Mucosa of descending colon (tissue), 3 donors: Measurements from ENCODE around the gene RNF212B. TPM values are rescaled to one million over a fixed set of nuclear protein-coding genes. Genes with fewer than 3 reads are reported as not detected.

Source experiments
- ATAC-seq: fragments of 200-7000 bp; cut with Tn5 transposase; one replicate; pipeline ENCODE4 v1.9.1; 2020; ENCODE audit warnings: mild to moderate bottlenecking, moderate library complexity
- DNase-seq, 3 donors: peaks; one replicate each; pipeline ENCODE4 v3.0.0-alpha.2; 2020
- H3K36me3 ChIP-seq: fragments of 200-600 bp; one replicate; pipeline ENCODE4 v1.8.0; 2021; ENCODE audit warnings: low read depth, mild to moderate bottlenecking
- H3K4me1 ChIP-seq: fragments of 200-600 bp; one replicate; pipeline ENCODE4 v1.8.0; 2021; ENCODE audit warnings: low read depth, mild to moderate bottlenecking
- H3K4me3 ChIP-seq: fragments of 200-600 bp; one replicate; pipeline ENCODE4 v1.8.0; 2021; ENCODE audit warnings: mild to moderate bottlenecking
- H3K9me3 ChIP-seq: fragments of 200-600 bp; one replicate; pipeline ENCODE4 v1.8.0; 2021; ENCODE audit warnings: mild to moderate bottlenecking
- intact Hi-C, 2 donors: fragments of 100-400 bp; cut with DNase I in 1 of 2; cut with micrococcal nuclease in 1 of 2; formaldehyde crosslinking; loops; one replicate each; pipeline versions ENCODE4 v1.11.0 to v1.11.1; 2022; cut with DNase I, micrococcal nuclease
- total RNA-seq, 3 donors: library from RNA; stranded (reverse); fragmentation: NEBNext Ultra II Directional in 2 of 3; extraction: Animal tissue kit (Norgen Biotek cat#: 25700) in 2 of 3; gene quantifications; one replicate each; pipeline versions ENCODE4 v1.2.1 to v1.2.4, GENCODE V29; 2021 to 2023
- TF ChIP-seq, protein P1 (sequence below): fragments of 200-600 bp; IDR thresholded peaks from one replicate; pipeline ENCODE4 v1.8.0; 2022; ENCODE audit warnings: antibody characterized with exemption, mild to moderate bottlenecking
- donor health status: DM: no; HTN: no; CAD: no; lungs with moderate emphysema.
- donor health status: DM: no; HTN: no; CAD: no.
- donor health status: DM: no; HTN: yes; CAD: no.

Gene RNF212B
- total RNA-seq, 3 donors from 2014 or later, result not detected

- intact Hi-C loops, result no loop called here
- Histone ChIP-seq H3K36me3 (no peaks in the 10 kb centered on the region), H3K9me3 (no peaks in the 10 kb centered on the region), H3K4me1 (no peaks in the 10 kb centered on the region), H3K4me3 (no peak overlapping the region)
- no peak for ATAC-seq
- TF ChIP-seq, protein P1, sequence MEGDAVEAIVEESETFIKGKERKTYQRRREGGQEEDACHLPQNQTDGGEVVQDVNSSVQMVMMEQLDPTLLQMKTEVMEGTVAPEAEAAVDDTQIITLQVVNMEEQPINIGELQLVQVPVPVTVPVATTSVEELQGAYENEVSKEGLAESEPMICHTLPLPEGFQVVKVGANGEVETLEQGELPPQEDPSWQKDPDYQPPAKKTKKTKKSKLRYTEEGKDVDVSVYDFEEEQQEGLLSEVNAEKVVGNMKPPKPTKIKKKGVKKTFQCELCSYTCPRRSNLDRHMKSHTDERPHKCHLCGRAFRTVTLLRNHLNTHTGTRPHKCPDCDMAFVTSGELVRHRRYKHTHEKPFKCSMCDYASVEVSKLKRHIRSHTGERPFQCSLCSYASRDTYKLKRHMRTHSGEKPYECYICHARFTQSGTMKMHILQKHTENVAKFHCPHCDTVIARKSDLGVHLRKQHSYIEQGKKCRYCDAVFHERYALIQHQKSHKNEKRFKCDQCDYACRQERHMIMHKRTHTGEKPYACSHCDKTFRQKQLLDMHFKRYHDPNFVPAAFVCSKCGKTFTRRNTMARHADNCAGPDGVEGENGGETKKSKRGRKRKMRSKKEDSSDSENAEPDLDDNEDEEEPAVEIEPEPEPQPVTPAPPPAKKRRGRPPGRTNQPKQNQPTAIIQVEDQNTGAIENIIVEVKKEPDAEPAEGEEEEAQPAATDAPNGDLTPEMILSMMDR, result no peak
- no peak for DNase-seq
These were observed 31.2 kb upstream of the RNF212B start for GRCh38 chr14:23206422-23207145.

- DNase-seq, result no peak
- H3K4me3 ChIP-seq, result no peak overlapping the region
- intact Hi-C loops, result no loop called here
- TF ChIP-seq, protein P1, result no peak
- no peak for ATAC-seq
- H3K4me1 ChIP-seq, result no peaks in the 10 kb centered on the region
- no peaks in the 10 kb centered on the region for H3K9me3 ChIP-seq
- no peaks in the 10 kb centered on the region for H3K36me3 ChIP-seq
These were observed 30.6 kb upstream of the RNF212B start for GRCh38 chr14:23207146-23207540.

- intact Hi-C loops, result no loop called here
- Histone ChIP-seq H3K4me3 (no peak overlapping the region), H3K36me3 (no peaks in the 10 kb centered on the region), H3K9me3 (no peaks in the 10 kb centered on the region), H3K4me1 (no peaks in the 10 kb centered on the region)
- TF ChIP-seq, protein P1, result no peak
- ATAC-seq (no peak), DNase-seq (no peak)
These were observed 29.4 kb upstream of the RNF212B start for GRCh38 chr14:23208324-23208723.

GRCh38 chr14:23209651-23210423 is 27.9 kb upstream of the RNF212B start:
- ATAC-seq (no peak), DNase-seq (no peak)
- Histone ChIP-seq H3K9me3 (no peaks in the 10 kb centered on the region), H3K4me3 (no peak overlapping the region), H3K4me1 (no peaks in the 10 kb centered on the region), H3K36me3 (no peaks in the 10 kb centered on the region)
- TF ChIP-seq, protein P1, result no peak
- intact Hi-C loops, result no loop called here

- no peaks in the 10 kb centered on the region for H3K36me3 ChIP-seq
- H3K4me3 ChIP-seq, result no peak overlapping the region
- H3K4me1 ChIP-seq, result no peaks in the 10 kb centered on the region
- no peaks in the 10 kb centered on the region for H3K9me3 ChIP-seq
- no peak for ATAC-seq
- DNase-seq, result no peak
- TF ChIP-seq, protein P1, result no peak
- intact Hi-C loops, result no loop called here
These were observed 22.3 kb upstream of the RNF212B start for GRCh38 chr14:23215421-23215820.
